ENCODE data around the gene PEMT.

DNA sequence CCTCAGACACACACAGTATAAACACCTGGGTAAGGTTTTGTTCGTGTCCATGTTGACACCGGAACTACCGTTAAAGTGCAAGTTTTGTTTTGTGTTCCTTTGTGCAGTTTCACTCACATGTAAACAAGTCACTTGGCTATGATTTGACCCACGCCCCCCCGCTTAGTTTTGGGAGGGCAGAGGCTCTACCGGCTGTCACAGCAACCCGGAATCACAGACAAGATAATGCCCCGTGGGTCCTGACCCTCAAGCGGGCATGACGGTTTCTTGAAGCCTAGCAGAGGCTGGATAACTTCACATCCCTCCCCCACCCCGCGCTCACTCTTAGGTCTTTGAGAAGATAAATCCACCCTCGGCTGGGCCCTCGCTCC, 97.0 kb downstream of the PEMT start:
- TF ChIP-seq POLR2AphosphoS5 (IDR thresholded peaks at IDR 0.05; ENCODE audit: low read depth), result no peak
- no peak for TF ChIP-seq GABPA (IDR thresholded peaks at IDR 0.05; ENCODE audit: low read depth)
- no peak for TF ChIP-seq SPI1 (IDR thresholded peaks at IDR 0.05; ENCODE audit: borderline replicate concordance, low read depth)
- TF ChIP-seq, protein P1, sequence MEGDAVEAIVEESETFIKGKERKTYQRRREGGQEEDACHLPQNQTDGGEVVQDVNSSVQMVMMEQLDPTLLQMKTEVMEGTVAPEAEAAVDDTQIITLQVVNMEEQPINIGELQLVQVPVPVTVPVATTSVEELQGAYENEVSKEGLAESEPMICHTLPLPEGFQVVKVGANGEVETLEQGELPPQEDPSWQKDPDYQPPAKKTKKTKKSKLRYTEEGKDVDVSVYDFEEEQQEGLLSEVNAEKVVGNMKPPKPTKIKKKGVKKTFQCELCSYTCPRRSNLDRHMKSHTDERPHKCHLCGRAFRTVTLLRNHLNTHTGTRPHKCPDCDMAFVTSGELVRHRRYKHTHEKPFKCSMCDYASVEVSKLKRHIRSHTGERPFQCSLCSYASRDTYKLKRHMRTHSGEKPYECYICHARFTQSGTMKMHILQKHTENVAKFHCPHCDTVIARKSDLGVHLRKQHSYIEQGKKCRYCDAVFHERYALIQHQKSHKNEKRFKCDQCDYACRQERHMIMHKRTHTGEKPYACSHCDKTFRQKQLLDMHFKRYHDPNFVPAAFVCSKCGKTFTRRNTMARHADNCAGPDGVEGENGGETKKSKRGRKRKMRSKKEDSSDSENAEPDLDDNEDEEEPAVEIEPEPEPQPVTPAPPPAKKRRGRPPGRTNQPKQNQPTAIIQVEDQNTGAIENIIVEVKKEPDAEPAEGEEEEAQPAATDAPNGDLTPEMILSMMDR (IDR thresholded peaks at IDR 0.05; ENCODE audit: insufficient read depth, low read length), result no peak
- TF ChIP-seq, protein P2, sequence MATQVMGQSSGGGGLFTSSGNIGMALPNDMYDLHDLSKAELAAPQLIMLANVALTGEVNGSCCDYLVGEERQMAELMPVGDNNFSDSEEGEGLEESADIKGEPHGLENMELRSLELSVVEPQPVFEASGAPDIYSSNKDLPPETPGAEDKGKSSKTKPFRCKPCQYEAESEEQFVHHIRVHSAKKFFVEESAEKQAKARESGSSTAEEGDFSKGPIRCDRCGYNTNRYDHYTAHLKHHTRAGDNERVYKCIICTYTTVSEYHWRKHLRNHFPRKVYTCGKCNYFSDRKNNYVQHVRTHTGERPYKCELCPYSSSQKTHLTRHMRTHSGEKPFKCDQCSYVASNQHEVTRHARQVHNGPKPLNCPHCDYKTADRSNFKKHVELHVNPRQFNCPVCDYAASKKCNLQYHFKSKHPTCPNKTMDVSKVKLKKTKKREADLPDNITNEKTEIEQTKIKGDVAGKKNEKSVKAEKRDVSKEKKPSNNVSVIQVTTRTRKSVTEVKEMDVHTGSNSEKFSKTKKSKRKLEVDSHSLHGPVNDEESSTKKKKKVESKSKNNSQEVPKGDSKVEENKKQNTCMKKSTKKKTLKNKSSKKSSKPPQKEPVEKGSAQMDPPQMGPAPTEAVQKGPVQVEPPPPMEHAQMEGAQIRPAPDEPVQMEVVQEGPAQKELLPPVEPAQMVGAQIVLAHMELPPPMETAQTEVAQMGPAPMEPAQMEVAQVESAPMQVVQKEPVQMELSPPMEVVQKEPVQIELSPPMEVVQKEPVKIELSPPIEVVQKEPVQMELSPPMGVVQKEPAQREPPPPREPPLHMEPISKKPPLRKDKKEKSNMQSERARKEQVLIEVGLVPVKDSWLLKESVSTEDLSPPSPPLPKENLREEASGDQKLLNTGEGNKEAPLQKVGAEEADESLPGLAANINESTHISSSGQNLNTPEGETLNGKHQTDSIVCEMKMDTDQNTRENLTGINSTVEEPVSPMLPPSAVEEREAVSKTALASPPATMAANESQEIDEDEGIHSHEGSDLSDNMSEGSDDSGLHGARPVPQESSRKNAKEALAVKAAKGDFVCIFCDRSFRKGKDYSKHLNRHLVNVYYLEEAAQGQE (IDR thresholded peaks at IDR 0.05; ENCODE audit: insufficient replicate concordance, low read depth), result no peak
